Stimulated activated CD4-positive, alpha-beta T cell treated with anti-CD3 and anti-CD28 coated beads, Interleukin-2, amount 100 ng/mL, for 24 hours (primary cell): ENCODE measurements around the gene FASTK.

Source experiments
- DNase-seq, 2 donors: peaks; one replicate each; pipeline ENCODE4 v3.0.0-alpha.2; 2020

The FASTK gene

DNA sequence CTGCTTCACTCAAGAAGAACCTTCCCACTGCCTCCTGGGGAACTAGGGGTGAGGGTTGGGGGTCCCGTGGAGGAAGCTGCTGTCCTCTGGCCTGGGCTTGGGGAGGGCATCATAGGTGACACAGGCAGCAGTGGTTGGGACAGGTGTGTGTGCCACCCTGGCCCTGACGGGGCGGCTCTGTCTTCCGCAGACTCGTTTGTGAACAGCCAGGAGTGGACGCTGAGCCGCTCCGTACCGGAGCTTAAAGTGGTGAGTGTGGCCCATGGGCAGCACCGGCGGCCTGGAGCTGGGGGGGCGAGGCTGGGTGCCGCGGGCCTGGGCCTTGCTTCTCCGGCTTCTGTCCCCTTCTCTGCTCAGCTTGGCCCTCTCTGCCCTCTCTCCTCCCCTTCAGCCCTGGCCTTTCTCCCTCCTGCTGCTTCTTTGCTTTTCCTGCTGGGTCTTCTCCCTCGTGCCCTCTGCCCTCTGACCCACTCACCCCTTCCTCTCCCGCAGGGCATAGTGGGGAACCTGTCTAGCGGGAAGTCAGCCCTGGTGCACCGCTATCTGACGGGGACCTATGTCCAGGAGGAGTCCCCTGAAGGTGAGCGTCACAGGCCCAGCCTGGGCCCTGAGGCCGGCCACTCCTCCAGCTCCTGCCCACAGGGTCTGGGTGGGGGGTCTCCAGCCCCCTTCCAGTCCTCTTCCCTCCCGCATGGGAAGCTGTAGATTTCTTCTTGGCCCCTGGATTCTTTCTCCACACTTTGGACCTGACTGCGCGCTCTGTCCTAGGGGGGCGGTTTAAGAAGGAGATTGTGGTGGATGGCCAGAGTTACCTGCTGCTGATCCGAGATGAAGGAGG, 36.2 kb upstream of the FASTK start:
- DNase-seq, result no peak

GRCh38 chr7:151115836-151116418, 35.3 kb upstream of the FASTK start:
- no peak for DNase-seq

DNA sequence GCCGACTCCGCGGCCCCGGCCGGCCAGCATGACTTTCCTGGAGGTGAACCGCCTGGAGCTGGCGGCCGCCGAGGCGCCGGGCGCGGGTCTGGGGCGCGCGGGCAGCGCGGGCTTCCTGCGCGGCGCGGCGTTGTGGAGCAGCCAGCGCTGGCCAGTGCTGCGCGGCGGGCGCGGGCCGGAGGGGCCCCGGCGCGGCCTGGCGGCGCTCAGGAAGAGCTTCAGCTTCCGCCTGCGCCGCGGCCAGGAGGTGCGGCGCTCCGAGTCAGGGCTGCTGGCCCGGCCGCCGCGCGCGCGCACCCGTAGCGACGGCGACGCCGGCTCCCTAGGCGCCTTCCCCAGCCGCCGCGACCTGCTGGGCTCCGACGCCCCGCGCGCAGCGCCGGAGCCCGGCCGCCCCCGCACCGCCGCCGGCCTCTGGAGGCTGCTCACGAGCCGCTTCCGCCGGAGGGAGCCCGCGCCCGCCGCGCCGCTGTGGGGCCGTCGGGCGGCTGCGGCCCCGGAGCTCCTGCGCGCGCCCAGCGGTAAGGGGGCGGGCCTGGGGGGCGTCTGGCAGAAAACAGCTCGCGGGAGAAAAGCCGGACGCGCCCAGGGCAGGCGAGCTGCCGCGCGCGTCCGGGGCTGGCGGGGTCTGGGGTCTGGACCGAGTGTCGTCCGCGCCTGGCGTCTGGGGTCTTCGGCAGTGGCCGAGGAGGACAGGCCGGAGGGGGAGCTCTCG, 34.7 kb upstream of the FASTK start:
- peak; percentile 41 to 64 for DNase-seq

DNA sequence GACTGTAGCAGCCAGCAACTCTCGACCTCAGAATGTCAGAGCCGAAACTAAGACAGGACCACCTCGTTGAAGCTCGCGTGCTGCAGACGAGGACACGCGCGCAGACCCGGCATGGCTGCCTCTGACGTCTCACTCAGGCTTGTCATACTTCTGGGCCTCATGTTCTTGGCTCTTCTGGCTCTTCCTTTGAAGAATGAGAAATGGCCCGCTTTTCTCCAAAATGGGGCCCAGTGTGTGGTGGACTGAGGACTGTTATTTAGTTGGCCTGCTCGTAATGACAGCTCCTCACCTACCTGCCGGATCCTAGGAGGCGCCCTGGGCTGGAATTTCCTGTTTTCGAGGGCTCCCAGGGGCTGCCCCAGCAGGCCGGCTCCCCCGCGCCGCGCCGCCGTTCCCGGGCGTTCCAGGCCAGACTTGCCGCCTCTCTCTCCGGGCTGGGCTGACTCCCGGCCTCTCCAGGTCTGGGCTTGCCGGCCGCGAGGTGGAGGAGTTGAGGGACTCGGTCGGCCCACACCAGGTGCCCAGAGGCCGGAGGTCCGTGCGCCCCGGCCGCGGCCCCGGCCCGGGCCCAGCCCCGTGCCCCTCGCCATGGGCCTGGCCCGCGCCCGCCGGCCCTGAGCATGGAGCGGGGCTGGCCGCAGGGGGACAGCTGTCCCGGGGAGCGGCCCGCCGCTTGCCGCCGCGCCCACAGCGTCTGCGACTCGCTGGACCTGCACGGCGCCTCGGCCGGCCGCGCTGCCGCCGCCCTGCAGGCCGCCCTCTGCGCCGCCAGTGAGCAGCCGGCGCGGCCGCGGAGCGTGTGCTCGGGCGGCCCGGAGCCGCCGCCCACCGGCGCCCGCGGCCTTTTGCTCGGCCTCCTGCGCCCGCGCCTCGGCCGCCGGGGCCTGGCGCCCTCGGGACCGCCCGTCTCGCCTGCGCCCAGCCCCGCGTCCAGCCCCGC, 33.8 kb upstream of the FASTK start:
- DNase-seq, result no peak

GRCh38 chr7:151113344-151114150, 32.9 kb upstream of the FASTK start:
- no peak for DNase-seq

DNA sequence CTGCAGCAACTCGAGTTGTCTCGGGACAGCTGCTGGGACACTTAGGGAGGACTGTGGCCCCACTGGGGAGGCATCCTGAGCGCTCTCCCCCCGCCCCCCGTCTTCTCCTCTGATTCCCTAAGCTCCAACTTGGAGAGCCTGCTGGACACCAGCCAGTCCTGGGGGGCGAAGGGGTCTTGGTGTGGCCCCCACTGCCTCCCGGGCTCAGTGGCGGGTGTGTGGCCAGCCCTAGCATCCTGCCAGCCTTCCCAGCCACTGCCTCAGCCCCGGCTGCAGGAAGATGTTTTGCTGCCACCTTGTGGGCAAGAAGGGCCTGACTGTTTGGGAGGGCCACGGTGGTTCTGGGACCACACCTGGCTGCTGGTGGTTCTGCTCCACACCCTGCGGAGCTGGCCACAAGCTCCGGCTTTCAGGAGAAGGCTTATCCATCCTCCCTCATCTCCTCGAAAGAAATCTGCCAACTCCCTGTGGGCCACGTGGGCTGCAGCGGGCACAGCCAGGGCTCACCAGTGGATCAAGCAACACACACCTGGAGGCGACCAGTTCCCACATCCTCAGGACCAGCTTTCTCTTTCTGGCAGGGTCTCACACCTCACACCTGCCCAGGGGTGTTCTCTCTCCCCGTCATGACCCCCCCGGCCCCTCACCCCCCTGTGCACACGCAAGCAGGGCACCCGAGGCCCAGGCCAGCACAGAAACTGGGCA, 30.5 kb upstream of the FASTK start:
- peak; percentile 80 for DNase-seq

DNA sequence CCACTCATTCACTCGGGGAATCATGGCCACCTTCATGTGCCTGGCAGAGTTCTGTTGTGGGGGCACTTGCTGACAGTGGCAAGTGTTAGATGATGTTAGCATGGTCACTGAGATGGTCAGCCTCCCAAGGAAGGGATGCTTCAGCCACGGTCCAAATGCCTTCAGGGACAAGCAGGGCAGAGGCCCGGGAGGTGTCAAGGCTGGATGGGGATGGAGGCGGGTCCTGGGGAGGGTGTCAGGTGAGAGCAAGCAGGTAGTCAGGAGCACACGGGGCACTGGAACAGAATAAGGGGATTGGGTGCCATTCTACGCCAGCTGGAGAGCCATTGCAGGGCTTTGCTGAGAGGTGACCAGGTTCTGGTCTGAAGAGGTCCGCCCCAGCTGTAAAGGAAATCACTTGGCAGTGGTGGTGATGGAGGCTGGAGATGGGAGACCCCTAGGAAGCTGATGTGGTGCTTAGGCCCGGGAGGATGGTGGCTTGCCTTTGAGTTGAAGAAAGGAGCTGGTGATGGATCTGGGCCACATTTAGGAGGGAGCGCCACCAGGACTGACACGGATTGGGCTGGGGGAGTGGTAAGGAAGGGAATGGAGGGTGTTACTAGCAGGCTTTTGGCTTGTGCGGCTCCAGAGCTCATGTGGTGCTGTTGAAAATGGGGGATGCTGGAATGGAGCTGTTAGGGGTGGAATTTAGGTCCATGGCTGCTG, 29.8 kb upstream of the FASTK start:
- no peak for DNase-seq

DNA sequence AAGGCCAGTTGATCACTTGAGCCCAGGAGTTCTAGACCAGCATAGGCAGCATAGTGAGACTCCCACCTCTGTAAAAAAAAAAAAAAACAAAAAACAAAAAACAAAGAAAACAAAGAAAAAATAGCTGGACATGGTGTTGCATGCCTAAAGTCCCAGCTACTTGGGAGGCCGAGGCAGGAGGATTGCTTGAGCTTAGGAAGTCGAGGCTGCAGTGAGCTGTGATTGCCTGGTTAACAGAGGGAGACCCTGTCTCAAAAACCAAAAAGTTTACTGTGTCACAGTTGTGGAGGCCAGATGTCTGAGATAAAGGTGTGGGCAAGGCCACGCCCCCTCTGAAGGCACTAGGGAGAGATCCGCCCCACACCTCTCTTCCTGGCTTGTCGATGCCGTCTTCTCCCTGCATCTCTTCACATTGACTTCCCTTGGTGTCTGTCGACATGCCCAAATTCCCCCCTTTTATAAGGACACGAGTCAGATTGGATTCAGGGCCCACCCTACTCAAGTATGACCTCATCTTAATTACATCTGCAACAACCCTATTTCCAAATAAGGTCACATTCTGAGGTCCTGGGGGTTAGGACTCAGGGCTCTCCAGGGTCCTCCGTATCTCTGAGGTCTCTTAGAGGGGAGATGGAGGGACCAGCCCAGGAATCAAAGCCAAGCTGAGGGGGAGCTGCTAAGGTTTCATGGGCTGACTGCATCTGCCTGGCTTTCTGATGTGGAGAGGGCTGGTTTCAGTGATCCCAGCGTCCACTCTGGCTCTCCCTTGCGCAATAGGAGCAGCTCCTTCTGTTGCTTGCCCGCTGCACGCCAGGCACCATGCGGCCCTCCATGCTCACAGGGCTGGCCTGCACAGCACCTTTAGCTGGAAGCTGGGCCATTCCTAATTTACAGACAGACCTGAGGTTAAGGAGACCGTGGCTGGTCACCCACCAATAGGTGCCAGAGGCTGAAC, 28.8 kb upstream of the FASTK start:
- no peak for DNase-seq

- no peak for DNase-seq
These were observed 27.3 kb upstream of the FASTK start for GRCh38 chr7:151107882-151108281.

DNA sequence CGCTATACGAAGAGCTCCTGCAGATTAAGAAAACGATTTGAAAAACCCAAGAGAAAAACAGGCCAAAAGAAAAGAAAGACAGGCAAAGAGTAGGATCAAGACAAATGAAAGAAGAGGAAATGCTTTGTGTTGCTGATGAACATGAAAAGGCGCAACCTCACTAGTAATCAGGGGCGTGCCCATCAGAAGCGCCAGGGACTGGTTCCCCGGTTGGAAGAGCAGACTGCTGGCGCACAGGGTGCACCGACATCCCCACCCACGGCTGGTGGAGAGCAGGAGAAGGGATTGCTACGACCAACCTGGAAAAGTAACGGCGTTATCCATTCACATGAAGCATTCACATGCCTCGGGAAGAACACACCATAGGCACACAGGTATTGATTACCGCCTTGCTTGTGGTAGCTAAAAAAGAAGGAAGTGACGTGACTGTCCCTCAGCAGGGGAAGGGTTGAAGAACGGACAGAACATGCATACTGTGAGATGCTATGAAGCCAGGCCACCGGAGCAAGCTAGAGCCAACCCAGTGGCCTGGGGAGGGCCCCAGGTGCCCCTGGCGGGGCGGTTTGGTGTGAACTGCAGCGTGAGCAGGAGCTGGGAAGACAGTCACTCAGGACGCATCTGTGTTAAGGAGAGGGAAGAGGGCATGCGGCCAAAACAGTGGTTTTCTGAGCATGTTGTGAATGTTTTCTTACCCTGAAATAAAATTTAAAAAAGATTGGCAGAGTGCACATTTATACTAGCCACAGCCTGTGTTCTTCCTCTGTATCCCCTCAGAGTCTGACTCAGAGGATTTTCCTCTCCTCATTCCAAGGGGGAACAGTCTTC, 24.0 kb upstream of the FASTK start:
- DNase-seq, result no peak

DNA sequence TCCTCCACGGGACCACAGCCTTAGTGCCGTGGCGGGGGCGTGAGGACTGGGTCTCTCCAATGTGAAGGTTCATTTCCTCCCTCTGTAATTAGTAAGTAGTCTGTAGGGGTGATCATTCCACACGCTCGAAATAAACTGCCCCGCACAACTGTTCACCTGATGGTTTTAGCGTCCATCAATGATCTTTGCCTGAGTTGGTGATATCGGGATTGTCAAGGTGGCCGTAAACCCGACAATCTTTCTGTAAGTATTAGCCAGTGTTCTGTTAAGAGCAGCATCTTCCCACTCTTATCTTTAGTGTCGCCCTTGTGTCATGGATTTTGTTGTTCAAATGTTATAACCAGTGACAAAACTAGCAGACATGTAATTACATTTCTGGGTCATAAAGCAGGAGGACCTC, 23.4 kb upstream of the FASTK start:
- no peak for DNase-seq

- DNase-seq, result no peak
These were observed 22.4 kb upstream of the FASTK start for GRCh38 chr7:151102991-151103390.

GRCh38 chr7:151101621-151102396, 21.2 kb upstream of the FASTK start:
- no peak for DNase-seq

DNA sequence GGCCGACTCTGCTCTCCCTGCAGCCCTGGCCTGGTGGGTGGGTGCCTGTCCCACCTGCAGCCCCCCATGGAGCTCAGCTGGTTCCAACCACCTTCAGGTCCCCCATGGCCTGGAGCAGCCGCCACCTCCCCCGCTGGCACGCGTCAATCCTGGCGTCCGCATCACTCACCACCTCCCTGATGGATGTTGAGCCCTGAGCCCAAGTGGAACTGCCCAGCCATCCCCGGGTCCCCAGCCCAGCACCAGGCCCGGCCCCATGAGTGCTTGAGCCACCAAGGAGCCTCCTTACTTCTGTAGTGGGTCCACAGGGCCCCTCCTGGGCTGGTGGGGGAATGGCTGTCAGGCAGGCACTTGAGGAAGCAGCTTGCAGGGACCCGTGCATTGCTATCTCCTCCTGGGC, 20.3 kb upstream of the FASTK start:
- DNase-seq, result no peak

- no peak for DNase-seq
These were observed 19.0 kb upstream of the FASTK start for GRCh38 chr7:151099486-151100211.

- no peak for DNase-seq
These were observed 15.3 kb upstream of the FASTK start for GRCh38 chr7:151095828-151096475.
